Measurements from ENCODE around the gene CD200R1.
"Not testable (repeated sequence)": the region's sequence is repeated elsewhere in the genome, so short reads cannot be mapped to it uniquely, and the experiment has no call there.

CD200R1 gene

DNA sequence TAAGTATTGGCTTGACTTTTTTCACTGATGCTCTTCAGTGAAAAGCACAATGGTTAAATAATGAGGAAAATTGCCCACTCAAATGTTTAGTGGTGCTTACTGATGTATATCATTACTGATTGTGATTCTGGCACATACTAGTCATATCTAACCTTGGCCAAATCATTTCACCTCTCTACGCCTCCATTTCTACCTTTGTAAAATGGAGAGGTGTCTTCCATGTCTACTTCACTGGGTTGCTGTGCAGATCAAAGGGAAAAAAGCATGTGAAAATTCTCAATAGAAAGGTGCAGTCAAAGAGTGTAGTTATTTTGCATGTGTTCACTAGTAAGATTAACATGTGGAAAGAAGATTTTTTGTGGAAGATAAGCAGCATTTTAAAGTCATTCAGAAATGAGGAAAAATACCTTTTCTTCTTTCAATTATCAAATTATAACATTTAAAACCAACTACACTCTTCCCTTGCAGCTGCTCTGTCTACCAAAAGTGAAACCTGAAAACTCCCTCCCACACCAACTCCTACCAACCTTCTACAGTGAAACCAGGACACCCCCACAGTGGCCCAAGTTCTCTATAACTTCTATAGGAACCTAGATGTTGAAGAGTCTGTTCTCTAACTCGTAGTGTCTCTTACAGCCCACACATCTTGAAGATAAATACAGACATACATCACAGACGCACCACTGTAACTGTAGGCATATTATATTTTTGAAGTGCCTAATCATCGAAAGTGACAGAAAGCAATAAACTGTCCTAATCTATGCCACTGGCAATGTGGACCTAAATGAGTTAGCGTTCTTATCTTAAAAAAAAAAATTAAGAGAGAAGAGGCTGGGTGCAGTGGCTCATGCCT, 1.4 kb downstream of the CD200R1 start:
- no peak for DNase-seq

GRCh38 chr3:112972158-112972557, 2.7 kb downstream of the CD200R1 start:
- no peak for DNase-seq

GRCh38 chr3:112967828-112968227, 7.1 kb downstream of the CD200R1 start:
- no peak for DNase-seq

GRCh38 chr3:112967425-112967824, 7.5 kb downstream of the CD200R1 start:
- DNase-seq, result no peak

DNA sequence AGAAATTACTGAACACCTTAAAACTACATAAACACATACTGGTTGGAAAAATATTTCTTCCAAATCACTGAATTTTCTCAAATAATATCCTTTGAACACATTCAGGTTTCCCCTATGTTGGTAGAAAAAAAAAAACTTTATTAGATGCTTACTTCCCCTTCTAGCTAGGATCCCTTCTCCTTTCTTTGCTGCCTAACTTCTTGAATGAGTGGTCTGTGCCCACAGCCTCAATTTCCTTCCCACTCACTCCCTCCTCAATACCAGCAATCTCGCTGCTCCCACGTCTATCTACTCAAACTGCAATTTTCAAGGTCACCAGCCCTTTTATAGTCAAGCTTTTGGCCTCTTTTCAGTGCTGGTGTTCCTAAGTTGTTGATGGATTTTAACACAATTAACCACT, 8.3 kb downstream of the CD200R1 start:
- DNase-seq, result no peak

DNA sequence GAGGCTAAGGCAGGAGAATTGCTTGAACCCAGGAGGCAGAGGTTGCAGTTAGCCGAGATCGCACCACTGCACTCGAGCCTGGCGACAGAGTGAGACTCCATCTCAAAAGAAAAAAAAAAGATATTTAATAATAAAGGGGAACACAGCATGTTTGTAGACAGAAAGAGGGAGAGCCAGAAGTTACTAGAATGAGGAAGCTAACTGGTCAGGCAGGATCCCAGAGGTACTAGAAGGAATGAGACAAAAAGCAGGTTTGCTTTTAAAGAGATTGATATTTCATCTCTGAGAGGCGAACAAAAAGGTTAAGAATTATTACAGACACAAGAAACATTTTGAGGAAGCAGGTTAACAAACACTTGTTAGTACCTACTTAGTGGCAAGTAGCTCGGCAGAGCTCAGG, 9.2 kb downstream of the CD200R1 start:
- no peak for DNase-seq

GRCh38 chr3:112963683-112964082, 11.2 kb downstream of the CD200R1 start:
- no peak for DNase-seq

- DNase-seq, result no peak
Observed at GRCh38 chr3:112958811-112959560, 15.9 kb downstream of the CD200R1 start.

GRCh38 chr3:112956351-112956750, 18.6 kb downstream of the CD200R1 start:
- DNase-seq, result no peak

DNA sequence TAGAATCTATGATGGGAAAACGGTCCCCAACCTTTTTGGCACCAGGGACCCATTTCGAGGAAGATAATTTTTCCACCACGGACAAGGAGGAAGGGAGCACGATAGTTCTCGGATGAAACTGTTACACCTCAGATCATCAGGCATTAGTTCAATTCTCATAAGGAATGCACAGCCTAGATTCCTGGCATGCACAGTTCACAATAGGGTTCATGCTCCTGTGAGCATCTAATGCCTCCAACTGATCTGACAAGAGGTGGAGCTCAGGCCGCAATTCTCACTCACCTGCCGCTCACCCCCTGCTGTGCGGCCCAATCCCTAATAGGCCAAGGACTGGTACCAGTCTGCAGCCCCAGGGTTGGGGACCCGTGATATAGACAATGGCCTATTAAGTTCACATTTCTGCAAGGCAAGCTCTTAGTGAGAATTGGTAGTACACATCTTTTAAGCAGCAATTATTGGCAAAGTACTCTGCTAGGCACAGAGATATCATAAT, 26.5 kb downstream of the CD200R1 start:
- no peak for DNase-seq

DNA sequence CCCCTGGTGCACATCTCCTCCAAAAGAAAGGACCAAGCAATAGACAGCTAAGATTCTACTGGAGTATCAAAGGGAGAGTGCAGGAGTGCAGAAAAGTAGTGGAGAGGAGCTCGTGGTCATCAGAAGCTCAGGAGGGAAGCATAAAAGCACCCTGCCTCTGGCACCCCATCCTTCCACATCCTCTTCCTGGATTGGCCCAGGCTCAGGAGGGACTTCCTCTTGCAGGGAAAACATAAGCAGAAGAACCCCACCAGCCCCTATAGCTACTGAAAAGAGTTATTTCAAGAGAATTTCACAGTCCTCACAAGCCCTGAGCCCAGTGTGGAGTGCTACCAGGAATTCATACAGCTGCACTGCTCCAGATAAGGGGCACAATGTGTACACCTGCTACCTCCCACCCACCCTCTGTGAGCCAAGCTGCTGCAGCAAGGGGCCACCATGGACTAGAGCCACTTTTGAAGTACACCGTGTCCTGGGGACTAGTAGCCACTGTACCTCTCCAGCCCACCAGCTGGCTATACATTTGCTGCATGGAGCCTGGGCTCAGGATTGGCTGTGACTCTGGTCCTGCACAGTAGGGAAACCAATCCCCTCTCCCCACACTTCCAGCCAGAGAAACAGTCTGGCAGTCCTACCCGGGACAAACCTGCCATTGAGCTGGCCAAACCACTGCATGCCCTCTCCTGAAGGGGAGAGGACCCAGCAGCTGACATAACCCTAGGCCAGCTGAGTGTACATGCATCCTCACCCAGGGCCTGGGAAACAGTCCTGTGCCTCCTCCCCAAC, 43.0 kb downstream of the CD200R1 start:
- no peak for DNase-seq

DNA sequence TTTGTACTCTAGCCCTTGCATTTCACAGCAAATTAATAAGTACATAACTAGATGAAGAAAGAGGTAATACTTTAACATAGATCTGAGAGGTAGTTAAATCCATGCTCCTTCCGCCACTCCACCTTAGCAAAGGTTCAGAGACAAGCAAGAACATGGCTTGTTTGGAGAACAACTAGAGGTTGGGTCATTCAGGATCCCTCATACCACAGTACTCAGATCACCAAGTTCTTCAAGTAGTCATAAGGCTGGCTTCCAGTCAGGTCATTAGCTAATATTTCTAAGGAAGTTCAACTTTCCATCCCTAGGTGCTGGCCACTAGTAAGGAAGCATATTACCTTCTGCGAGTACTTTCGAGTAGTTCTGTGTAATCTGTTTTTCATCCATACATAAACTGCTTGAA, 44.1 kb downstream of the CD200R1 start:
- DNase-seq, result no peak

DNA sequence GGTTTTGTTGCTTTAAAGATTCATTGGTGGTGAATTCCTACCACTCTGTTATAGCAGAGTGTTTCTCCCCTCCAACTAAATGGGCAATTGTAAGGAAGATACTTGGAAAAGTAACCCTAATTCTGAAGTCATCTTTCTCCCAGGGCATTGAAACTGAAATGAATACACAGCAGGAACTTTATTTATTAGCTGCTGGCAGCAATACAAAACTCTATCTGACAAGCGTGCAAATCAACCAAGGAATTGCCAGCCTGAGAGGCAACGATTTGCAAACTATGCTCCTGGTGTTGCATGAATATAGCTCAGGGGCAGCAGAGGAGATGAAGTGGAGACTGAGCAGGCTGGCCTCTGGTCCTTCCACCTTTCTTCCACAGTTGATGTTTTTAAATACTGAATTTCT, 48.9 kb downstream of the CD200R1 start:
- DNase-seq, result no peak

GRCh38 chr3:112925560-112925959, 49.3 kb downstream of the CD200R1 start:
- no peak for DNase-seq

GRCh38 chr3:112919541-112919940, 55.4 kb downstream of the CD200R1 start:
- DNase-seq, result not testable (repeated sequence)

DNA sequence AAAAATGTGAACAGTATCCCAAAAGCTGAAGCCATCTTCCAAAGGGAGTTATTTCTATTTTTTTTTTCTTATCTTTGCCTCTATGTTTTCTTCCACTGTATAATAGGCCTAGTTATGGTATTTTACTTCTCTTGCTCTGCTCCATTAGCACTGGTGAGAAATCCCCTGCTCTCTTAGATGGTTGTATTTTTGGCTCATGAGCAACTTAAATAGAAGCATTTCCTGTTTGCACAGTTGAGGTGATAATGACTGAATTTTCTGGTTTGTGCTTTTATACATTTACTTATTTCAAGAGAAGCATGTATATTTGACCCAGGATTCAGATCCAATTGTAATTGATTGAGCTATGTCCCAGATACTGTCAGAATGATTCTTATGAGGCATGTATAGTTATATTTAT, 66.7 kb downstream of the CD200R1 start:
- no peak for DNase-seq

GRCh38 chr3:112904786-112905185, 70.1 kb downstream of the CD200R1 start:
- no peak for DNase-seq

- DNase-seq, result no peak
Observed at GRCh38 chr3:112900113-112900512, 74.8 kb downstream of the CD200R1 start.

- DNase-seq, result no peak
Observed at GRCh38 chr3:112897791-112898190, 77.1 kb downstream of the CD200R1 start.

DNA sequence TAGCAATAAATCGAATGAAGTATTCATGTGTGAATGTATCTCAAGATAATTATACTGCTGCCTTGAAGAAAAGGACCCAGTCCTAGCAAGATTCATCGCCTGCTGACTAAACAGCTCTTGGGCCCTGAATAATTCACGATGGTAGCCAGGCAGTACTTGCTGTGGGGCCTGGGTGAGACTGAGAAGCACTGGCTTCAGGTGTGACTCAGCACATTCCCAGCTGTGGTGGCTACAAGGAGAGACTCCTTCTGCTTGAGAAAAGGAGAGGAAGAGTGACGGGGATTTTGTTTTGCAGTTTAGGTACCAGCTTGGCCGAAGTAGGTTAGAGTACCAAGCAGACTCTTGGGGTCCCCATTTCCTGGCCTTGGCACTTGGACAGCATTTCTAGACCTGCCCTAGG, 80.6 kb downstream of the CD200R1 start:
- DNase-seq, result no peak

DNA sequence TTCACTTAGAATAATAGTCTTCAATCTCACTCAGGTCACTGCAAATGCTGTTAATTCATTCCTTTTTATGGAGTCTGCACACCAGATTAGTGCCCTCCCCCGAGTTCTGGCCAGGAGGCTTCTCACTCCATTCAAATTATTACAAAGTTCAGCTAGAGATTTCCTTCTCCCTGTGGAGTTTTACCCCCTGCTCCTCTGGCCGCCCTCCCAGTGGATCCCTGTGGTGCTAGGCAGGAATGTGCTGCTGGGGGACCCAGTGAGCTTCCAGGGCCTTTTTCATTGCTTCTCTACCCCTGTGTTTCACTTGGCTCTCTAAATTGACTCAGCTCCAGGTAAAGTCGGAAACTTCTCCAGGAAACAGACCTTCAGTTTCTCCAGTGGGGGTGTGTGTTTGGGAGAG, 85.5 kb downstream of the CD200R1 start:
- DNase-seq, result no peak

DNA sequence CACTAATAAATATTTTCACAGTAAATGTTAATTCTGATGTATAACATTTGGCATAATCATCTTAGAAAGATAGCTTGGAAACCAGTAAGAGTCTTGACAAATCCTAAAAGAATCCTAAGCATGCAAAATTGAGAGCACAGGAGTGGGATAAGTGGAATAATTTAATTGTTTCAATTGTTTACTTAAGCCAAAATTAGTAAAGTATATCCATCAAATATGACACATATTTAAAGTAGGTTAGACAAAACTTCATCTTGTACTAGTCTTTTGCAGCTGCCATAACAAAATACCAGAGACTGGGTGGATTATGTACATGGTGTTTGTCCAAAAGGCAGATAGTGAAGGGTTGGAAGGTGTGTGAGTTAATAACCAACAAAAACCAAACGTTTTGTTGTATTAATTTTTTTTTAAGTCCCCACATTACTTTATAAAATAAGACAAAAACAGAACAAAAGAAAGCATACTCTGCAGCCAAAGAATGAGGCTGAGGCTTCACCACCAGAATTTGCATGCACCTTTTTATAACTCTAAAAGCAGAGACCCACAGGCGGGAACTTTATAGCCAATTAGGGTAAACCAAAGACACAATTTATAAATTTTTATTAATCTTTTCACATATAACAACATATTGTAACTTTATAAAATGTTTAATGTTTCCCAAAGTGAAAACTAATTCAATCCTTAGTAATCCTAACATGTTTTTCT, 86.4 kb downstream of the CD200R1 start:
- DNase-seq, result no peak
